ENCODE results near the gene INAFM1. TPM values are rescaled to one million over a fixed set of nuclear protein-coding genes. Genes with fewer than 3 reads are reported as not detected.

Gene INAFM1
- polyA plus RNA-seq, 1 of the 3 experiments (the other 2 are of a cell fraction): 5.5 TPM

- peak overlapping the region; percentile 96 for H3K4me2 ChIP-seq
- no peak for DNase-seq
- peaks cover 70% of the 10 kb centered on the region for H3K79me2 ChIP-seq (ENCODE audit: insufficient read depth)
- peak overlapping the region; percentile 49 to 93 for H3K4me3 ChIP-seq (ENCODE audit: low read depth in 2 of 2, low read length in 1 of 2)
- POLR2A ChIA-PET: interaction anchor here (2.4 kb wide), 1 partner anchor 15 kb away, joined by 10 read pairs; no protein-coding TSS in a partner anchor
- peak overlapping the region; percentile 90 to 92 for H3K27ac ChIP-seq (ENCODE audit: low read depth in 2 of 2, low read length in 1 of 2)
- no peaks in the 10 kb centered on the region for H3K9me3 ChIP-seq
- H3K36me3 ChIP-seq (replicated peaks in 1 of 2; ENCODE audit: control insufficient read depth in 1 of 2, insufficient read depth in 2 of 2, low read length in 1 of 2): peaks cover 0 to 4% of the 10 kb centered on the region in 2 experiments
- H2AFZ ChIP-seq (ENCODE audit: low read depth): no peak overlapping the region
- 51% methylated on average over 9 of the region's 10 CpGs for WGBS (ENCODE audit: low lambda C conversion rate)
- peaks cover 27 to 37% of the 10 kb centered on the region in 2 experiments for H3K4me1 ChIP-seq (ENCODE audit: control insufficient read depth in 1 of 2, insufficient read depth in 2 of 2, low read depth in 1 of 2, low read length in 1 of 2)
- no peaks in the 10 kb centered on the region for H3K9me2 ChIP-seq
- no peaks in the 10 kb centered on the region for H3K27me3 ChIP-seq (ENCODE audit: insufficient read depth)
- H4K20me1 ChIP-seq (ENCODE audit: insufficient read depth): peaks cover 30% of the 10 kb centered on the region
- CTCF ChIA-PET: interaction anchor here (0.6 to 22.3 kb wide), 2 partner anchors 9 to 16 kb away, joined by 3 to 520 read pairs; no protein-coding TSS in a partner anchor
- no peak for TF ChIP-seq TAF1 (IDR thresholded peaks at IDR 0.05; ENCODE audit: borderline replicate concordance, low read depth, low read length)
- TF ChIP-seq MXI1 (IDR thresholded peaks at IDR 0.05; ENCODE audit: low read depth, low read length): peak; percentile 6; the same call in 1 of the 2 replicates
- no peak; the same call in 1 of the 2 replicates for TF ChIP-seq MAX (IDR thresholded peaks at IDR 0.05; ENCODE audit: low read depth)
- no peak for TF ChIP-seq NRF1 (IDR thresholded peaks at IDR 0.05; ENCODE audit: low read depth, low read length)
- TF ChIP-seq SIN3A (IDR thresholded peaks at IDR 0.05; ENCODE audit: borderline replicate concordance, low read depth, low read length): peak; percentile 15; the same call in 1 of the 2 replicates
- TF ChIP-seq ZBTB33 (IDR thresholded peaks at IDR 0.05; ENCODE audit: borderline replicate concordance, low read depth): no peak
- TF ChIP-seq MEF2A (IDR thresholded peaks at IDR 0.05; ENCODE audit: borderline replicate concordance, low read depth): no peak
- no peak for TF ChIP-seq PBX3 (IDR thresholded peaks at IDR 0.05)
- TF ChIP-seq NFIC (IDR thresholded peaks at IDR 0.05; ENCODE audit: borderline replicate concordance): no peak
- TF ChIP-seq EP300 (IDR thresholded peaks at IDR 0.05; ENCODE audit: borderline replicate concordance in 1 of 2, low read depth in 1 of 2, low read length in 1 of 2): no peak
- H3F3A ChIP-seq (replicated peaks; ENCODE audit: insufficient read depth): peaks cover 46% of the 10 kb centered on the region
- peak overlapping the region; percentile 74 for H3K9ac ChIP-seq
Observed at GRCh38 chr19:47228937-47229675, 45.6 kb upstream of the INAFM1 start.

- H2AFZ ChIP-seq (ENCODE audit: low read depth): no peak overlapping the region
- H3K4me2 ChIP-seq: peak overlapping the region; percentile 96
- peak overlapping the region; percentile 74 for H3K9ac ChIP-seq
- H3K4me1 ChIP-seq (ENCODE audit: control insufficient read depth in 1 of 2, insufficient read depth in 2 of 2, low read depth in 1 of 2, low read length in 1 of 2): peaks cover 27 to 37% of the 10 kb centered on the region in 2 experiments
- H4K20me1 ChIP-seq (ENCODE audit: insufficient read depth): peaks cover 30% of the 10 kb centered on the region
- no peaks in the 10 kb centered on the region for H3K27me3 ChIP-seq (ENCODE audit: insufficient read depth)
- peak overlapping the region; percentile 49 to 93 for H3K4me3 ChIP-seq (ENCODE audit: low read depth in 2 of 2, low read length in 1 of 2)
- H3K27ac ChIP-seq (ENCODE audit: low read depth in 2 of 2, low read length in 1 of 2): peak overlapping the region; percentile 1 to 90; a peak in 2 of 4 replicates
- DNase-seq: peak; percentile 26
- H3K9me3 ChIP-seq: no peaks in the 10 kb centered on the region
- H3K79me2 ChIP-seq (ENCODE audit: insufficient read depth): peaks cover 64% of the 10 kb centered on the region
- POLR2A ChIA-PET: interaction anchor here (2.4 kb wide), 1 partner anchor 14 kb away, joined by 10 read pairs; no protein-coding TSS in a partner anchor
- TF ChIP-seq CHD2 (IDR thresholded peaks at IDR 0.05; ENCODE audit: low read length, partially characterized antibody) (no peak), SMC3 (IDR thresholded peaks at IDR 0.05; ENCODE audit: low read depth, low read length) (no peak), MAX (IDR thresholded peaks at IDR 0.05; ENCODE audit: low read depth) (no peak), RXRA (IDR thresholded peaks at IDR 0.05; ENCODE audit: borderline replicate concordance, low read depth) (no peak), FOSL2 (IDR thresholded peaks at IDR 0.05; ENCODE audit: borderline replicate concordance, low read depth) (no peak)
- H3K9me2 ChIP-seq: no peaks in the 10 kb centered on the region
- CTCF ChIA-PET: interaction anchor here (22.3 kb wide), 1 partner anchor 16 kb away, joined by 520 read pairs; no protein-coding TSS in a partner anchor
- peaks cover 0 to 4% of the 10 kb centered on the region in 2 experiments for H3K36me3 ChIP-seq (replicated peaks in 1 of 2; ENCODE audit: control insufficient read depth in 1 of 2, insufficient read depth in 2 of 2, low read length in 1 of 2)
- 8% methylated on average over 9 of the region's 9 CpGs for WGBS (ENCODE audit: low lambda C conversion rate)
- H3F3A ChIP-seq (replicated peaks; ENCODE audit: insufficient read depth): peaks cover 46% of the 10 kb centered on the region
Observed at GRCh38 chr19:47229676-47230053, 45.0 kb upstream of the INAFM1 start.
